ENCODE results near the gene MORF4L2. TPM values are rescaled to one million over a fixed set of nuclear protein-coding genes. Genes with fewer than 3 reads are reported as not detected.

MORF4L2 gene
- total and polyA plus RNA-seq, 9 of the 15 experiments (the other 6 are each of a cell fraction or from before 2014, with no cell fraction given): 324 to 781 (median 420) TPM

DNA sequence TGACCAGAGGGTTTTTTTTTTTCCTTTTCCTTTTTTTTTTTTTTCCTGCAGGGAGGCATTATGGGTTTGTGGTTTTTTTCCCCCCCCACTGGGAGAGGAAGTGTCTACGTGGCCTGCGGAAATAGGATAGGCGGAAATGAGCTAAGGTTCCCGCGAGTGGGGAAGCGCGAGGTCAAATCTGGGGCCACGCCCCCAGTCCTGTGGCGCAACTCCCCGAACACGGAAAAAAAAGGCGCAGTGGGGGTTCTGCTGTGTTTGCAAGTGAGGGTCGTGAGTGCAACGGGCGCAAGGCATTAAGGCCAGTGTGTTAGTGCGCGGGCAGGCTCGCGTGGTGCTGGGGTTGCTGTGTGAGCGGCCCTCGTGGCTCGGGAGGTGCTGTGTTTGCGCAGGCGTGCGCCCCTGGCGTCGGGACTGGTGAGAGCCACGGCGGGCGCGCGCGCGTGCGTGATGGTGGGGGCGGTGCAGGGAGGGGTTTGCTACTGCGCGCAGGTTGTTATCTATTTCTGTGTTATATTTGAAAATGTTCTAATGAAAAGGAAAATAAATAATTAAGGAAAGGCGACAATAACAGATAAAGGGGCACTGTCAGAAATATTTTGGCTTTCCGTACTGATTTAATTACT, 685 bp upstream of the MORF4L2 start (continued):
- TF ChIP-seq, protein P1, sequence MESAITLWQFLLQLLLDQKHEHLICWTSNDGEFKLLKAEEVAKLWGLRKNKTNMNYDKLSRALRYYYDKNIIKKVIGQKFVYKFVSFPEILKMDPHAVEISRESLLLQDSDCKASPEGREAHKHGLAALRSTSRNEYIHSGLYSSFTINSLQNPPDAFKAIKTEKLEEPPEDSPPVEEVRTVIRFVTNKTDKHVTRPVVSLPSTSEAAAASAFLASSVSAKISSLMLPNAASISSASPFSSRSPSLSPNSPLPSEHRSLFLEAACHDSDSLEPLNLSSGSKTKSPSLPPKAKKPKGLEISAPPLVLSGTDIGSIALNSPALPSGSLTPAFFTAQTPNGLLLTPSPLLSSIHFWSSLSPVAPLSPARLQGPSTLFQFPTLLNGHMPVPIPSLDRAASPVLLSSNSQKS (CRISPR knock-in tag; IDR thresholded peaks at IDR 0.05): no peak
- TF ChIP-seq RFX1 (IDR thresholded peaks at IDR 0.05): no peak
- no peak for TF ChIP-seq MIER1 (IDR thresholded peaks at IDR 0.05; ENCODE audit: low read depth)
- TF ChIP-seq MYNN (IDR thresholded peaks at IDR 0.05): no peak
- TF ChIP-seq MYNN (CRISPR knock-in tag; IDR thresholded peaks at IDR 0.05): no peak
- no peak for TF ChIP-seq BRF1 (IDR thresholded peaks at IDR 0.05; ENCODE audit: borderline replicate concordance, extremely low read depth, insufficient read length)
- no peak for TF ChIP-seq HDAC6 (IDR thresholded peaks at IDR 0.05; ENCODE audit: low read depth, low read length)
- TF ChIP-seq DNMT1 (IDR thresholded peaks at IDR 0.05): 0 out of 2 replicates have a peak, but pooled peaks have one; percentile 55
- no peak for TF ChIP-seq TCF15 (CRISPR knock-in tag; IDR thresholded peaks at IDR 0.05)
- peak; percentile 87 for TF ChIP-seq SPI1 (IDR thresholded peaks at IDR 0.05; ENCODE audit: borderline replicate concordance, low read depth, low read length)
- no peak for TF ChIP-seq ZNF696 (CRISPR knock-in tag; conservative IDR thresholded peaks at IDR 0.05)
- TF ChIP-seq TAF1 (IDR thresholded peaks at IDR 0.05; ENCODE audit: control insufficient read depth, extremely low read depth, insufficient read depth, low read length, severe bottlenecking): peak; percentile 11
- no peak for TF ChIP-seq ZNF655 (CRISPR knock-in tag; IDR thresholded peaks at IDR 0.05)
- TF ChIP-seq, protein P2, sequence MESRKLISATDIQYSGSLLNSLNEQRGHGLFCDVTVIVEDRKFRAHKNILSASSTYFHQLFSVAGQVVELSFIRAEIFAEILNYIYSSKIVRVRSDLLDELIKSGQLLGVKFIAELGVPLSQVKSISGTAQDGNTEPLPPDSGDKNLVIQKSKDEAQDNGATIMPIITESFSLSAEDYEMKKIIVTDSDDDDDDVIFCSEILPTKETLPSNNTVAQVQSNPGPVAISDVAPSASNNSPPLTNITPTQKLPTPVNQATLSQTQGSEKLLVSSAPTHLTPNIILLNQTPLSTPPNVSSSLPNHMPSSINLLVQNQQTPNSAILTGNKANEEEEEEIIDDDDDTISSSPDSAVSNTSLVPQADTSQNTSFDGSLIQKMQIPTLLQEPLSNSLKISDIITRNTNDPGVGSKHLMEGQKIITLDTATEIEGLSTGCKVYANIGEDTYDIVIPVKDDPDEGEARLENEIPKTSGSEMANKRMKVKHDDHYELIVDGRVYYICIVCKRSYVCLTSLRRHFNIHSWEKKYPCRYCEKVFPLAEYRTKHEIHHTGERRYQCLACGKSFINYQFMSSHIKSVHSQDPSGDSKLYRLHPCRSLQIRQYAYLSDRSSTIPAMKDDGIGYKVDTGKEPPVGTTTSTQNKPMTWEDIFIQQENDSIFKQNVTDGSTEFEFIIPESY (CRISPR knock-in tag; IDR thresholded peaks at IDR 0.05): no peak
- TF ChIP-seq STAT6 (CRISPR knock-in tag; IDR thresholded peaks at IDR 0.05): no peak
- TF ChIP-seq MLLT1 (IDR thresholded peaks at IDR 0.05): peak in 1 of 2 experiments; percentile 85; a peak in 2 of 4 replicates
- 0 out of 2 replicates have a peak, but pooled peaks have one; percentile 12 for TF ChIP-seq FOXJ2 (tag; IDR thresholded peaks at IDR 0.05)
- TF ChIP-seq ZNF24 (IDR thresholded peaks at IDR 0.05): 0 out of 2 replicates have a peak, but pooled peaks have one; percentile 15

Measured in K562 (cell line).